HuH-7 (cell line): ENCODE measurements around the gene SLC28A2.
A peak's percentile ranks its signal among the peaks of the same experiment; 100 is the strongest.
"Not testable (repeated sequence)": the region's sequence is repeated elsewhere in the genome, so short reads cannot be mapped to it uniquely, and the experiment has no call there.

Source experiments
- DNase-seq: peaks from one replicate; pipeline ENCODE4 v3.0.0; 2011; ENCODE audit warnings: low spot score

The SLC28A2 gene

DNA sequence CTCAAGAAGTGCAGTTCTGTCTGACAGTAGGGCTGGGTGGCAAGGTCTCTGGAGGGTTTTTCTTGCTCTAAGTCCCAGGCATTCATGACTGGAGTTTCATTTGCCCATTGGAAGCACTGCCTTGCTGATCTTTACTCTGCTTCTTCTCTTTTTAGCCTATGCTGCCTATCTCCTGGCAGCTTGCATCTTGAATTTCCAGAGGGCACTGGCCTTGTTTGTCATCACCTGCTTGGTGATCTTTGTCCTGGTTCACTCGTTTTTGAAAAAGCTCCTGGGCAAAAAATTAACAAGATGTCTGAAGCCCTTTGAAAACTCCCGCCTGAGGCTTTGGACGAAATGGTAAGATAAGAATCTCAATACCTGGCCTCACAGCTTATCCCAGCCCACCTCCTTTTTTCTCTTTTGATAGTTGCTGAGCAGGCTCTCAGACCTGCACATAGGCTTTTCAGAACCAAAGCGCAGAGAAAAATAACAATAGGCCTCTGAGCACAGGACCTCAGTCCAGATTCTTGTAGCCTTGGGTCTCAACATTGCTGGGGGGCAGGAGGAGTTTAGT is 10.9 kb downstream of the SLC28A2 start:
- no peak for DNase-seq

DNA sequence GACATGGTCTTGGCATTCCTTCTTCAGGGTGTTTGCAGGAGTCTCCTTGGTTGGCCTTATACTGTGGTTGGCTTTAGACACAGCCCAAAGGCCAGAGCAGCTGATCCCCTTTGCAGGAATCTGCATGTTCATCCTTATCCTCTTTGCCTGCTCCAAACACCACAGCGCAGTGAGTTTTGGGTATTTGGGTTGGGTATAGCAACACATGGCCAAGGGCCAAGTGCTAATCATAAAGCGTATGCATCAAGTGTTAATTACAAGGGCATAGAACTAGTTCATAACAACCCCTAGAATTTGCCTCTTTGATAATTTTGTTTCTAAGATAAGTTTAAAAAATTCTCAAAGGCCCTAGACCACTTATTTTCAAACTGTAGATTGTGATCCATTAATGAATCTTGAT is 11.8 kb downstream of the SLC28A2 start:
- no peak for DNase-seq

DNA sequence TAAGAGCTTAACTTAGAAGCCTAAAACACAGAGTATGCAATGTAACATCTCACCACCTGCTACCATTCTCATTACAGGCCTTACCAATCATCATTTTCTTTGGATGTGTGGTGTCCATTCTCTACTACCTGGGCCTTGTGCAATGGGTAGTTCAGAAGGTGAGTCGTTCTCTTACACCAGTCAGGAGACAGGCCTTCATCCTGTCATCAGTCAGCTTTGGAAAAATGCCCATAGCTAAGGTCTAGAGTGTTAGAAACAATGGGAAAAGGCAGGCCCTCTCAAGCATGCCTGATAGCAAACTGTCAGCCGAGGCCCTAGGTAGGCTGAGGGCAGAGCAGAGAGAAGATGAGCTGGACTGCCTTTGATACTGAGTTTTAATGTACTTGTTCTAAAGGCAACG is 13.5 kb downstream of the SLC28A2 start:
- DNase-seq = no peak

DNA sequence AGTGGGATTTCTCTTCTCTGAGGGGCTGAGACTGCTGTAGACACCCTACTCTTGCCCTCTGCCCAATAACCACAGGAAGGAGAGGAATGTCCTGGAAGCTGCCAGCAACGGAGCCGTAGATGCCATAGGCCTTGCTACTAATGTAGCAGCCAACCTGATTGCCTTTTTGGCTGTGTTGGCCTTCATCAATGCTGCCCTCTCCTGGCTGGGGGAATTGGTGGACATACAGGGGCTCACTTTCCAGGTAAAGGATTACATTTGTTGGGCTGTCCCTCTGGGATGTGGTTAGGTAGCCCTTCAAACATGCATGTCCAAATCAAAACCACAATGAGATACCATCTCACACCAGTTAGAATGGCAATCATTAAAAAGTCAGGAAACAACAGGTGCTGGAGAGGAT is 16.1 kb downstream of the SLC28A2 start:
- DNase-seq = no peak

DNA sequence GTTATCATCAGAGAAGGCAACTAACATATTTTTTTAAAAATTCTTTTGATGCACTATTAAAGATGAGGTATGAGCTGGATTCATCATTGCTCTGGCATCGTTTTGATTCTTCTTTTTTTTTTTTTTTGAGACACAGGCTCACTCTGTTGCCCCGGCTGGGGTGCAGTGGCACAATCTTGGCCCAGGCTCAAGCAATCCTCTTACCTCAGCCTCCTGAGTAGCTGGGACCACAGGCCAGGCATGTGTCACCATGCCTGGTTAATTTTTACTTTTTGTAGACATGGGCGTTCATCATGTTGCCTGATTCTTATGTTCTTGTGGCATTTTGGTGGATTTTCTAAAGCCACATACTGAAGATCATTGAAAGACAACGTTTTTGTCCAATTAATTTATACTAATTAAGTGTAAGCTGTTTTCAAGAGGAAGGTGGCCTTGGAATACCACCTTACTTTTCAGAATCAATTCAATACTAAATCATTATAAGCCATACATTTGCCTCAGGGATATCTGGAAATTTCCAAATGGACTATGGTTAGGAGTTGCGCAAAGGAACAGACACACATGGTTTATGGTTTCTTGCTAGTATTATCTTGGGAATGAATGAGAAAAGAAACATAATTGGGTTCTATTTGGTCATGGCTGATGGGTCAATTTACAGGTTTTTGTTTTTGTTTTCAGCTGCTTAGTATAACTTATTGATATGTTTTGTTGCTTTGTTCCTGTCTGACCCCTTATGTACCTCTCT is 22.8 kb downstream of the SLC28A2 start:
- DNase-seq = no peak

DNA sequence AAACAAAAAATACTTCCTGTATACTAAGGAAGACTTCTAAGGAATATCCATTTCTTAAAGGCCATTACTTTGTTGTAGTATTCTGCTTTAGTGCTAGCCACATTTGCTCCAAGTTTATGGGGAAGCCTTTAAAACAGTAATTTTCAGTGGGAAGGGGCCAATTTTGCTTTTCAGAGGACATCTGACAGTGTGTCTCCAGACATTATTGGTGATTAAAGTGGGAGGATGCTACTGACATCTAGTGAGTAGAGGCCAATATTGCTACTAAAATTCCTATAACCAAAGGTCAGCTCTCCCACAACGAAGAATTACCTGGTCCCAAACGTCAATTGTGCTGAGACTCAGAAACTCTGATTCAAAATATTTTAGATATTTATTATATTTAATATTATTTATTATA is 24.8 kb downstream of the SLC28A2 start:
- DNase-seq = no peak

DNA sequence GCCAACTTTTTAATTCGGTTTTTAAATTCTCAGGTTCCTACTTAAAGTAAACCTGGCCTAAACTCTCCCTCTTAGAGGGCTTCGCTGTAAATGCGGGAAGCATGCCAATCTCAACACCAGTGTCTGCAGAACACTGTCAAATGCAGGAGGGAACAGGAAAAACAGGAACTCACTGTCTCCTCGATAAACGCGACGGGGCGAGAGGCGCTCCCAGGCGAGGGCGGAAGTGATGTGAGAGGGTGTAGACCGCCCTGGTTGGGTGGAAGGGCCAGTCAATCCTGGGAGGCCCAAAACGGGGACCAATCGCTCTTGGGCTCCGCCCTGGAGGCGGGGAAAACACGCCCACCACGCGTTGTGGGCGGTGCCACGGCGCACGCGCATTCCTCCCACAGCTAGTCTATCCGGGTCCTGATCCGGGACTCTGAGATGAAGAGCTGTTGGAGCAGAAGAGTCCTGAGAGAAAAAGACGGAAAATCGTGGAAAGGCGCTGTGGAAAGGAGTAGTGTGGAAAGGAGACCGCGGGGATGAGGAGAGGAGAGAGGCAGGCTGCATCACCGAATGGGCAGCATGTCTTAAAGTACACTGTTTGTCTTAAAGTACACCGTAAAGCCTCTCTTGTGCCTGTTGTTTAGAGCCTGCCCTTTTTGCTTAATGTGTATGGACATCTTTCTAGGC is 27.1 kb downstream of the SLC28A2 start:
- DNase-seq = peak; percentile 94

DNA sequence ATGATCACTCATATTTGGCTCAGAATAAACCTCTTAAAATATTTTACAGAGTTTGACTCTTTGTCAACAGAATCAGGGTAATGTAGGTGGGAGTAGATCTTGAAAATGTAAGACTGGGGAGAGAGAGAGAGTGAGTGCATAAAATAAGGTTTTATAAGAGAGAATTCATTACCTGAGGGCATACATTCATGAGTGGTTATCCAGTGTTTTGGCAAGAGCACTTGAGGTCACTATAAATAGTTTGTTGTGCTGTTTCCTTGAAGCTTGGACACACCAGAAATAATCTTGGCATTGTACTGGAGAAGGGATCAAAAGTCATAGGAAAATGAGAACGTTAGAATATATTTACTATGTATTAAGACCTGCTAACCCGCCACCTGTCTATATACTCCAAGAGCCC is 33.4 kb downstream of the SLC28A2 start:
- no peak for DNase-seq

DNA sequence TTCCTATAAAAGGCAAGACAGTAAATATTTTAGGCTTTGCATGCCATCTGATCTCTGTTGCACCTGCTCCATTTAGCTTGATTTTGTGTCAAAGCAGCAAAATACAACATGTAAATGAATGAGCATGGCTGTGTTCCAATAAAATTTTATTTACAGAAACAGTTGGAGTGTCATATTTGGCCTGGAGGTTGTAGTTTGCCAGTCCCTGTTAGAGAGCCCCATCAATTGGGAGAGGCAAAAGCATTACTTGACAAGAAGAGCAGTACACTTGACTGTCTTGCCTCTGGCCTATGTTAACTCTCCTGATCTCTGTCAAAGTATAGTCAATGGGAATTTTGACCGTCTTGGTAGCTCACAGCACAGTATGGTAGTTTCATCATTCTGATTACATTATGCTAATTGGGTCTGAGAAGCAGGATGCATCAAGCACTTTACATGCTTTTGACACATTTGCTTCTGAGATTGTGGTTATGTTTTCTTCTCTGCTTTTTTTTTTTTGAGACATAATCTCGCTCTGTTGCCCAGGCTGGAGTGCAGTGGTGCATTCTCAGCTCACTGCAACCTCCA is 35.4 kb downstream of the SLC28A2 start:
- DNase-seq = no peak

DNA sequence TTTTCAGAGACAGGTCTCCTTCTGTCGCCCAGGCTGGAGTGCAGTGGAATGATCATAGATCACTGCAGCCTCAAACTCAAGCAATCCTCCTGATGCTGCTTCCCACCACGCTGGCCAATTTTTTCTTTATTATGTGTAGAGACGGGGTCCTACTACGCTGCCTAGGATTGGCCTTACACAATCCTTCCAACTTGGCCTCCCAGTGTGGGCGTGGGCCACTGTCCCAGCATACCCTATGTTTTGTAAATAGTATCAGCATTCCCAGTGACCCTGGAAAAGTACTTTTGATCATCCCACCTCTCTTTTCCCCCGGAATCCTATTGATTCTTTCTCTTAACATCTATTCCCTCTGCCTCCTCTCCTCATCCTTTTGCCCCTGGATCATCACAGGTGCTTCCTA is 36.9 kb downstream of the SLC28A2 start:
- no peak for DNase-seq

DNA sequence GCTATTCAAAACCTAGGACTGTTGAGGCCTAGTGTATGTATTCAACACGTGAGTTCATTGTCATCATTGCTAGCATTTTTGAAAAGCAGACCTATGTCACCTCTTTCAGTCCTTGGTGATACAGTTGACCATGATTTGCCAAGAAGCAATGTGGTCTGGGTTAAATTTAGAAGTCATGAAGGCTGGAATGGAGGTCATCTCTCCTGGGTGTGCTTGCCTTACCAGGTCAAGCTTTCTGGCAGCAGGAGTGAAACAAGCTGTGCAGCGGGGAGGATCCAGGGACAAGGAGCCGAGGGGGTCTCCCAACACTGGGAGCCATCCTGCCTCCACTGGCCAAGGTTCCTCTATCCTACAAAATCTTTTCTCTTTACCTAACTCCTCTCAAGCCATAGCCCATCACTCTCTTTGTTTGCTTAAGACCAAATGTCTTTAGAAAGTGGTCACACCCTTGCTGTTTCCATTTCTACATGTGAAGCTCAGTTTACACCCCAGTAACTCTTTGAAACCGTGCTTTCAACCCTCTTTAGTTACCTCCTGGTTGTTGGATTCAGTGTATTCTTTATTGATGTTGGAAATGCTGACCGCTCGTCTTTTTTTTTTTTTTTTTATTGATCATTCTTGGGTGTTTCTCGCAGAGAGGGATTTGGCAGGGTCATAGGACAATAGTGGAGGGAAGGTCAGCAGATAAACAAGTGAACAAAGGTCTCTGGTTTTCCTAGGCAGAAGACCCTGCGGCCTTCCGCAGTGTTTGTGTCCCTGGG is 40.0 kb downstream of the SLC28A2 start:
- DNase-seq = no peak

DNA sequence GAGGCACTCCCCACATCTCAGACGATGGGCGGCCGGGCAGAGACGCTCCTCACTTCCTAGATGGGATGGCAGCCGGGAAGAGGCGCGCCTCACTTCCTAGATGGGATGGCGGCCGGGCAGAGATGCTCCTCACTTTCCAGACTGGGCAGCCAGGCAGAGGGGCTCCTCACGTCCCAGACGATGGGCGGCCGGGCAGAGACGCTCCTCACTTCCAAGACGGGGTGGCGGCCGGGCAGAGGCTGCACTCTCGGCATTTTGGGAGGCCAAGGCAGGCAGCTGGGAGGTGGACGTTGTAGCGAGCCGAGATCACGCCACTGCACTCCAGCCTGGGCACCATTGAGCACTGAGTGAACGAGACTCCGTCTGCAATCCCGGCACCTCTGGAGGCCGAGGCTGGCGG is 41.3 kb downstream of the SLC28A2 start:
- DNase-seq = not testable (repeated sequence)

DNA sequence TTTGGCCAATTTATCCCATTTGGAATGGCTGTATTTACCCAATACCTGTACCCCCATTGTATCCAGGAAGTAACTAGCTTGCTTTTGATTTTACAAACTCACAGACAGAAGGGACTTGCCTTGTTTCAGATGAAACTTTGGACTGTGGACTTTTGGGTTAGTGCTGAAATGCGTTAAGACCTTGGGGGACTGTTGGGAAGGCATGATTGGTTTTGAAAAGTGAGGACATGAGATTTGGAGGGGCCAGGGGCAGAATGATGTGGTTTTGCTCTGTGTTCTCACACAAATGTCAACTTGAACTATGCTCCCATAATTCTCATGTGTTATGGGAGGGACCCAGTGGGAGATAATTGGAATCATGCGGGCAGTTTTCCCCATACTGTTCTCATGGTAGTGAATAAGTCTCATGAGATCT is 46.9 kb downstream of the SLC28A2 start:
- not testable (repeated sequence) for DNase-seq

DNA sequence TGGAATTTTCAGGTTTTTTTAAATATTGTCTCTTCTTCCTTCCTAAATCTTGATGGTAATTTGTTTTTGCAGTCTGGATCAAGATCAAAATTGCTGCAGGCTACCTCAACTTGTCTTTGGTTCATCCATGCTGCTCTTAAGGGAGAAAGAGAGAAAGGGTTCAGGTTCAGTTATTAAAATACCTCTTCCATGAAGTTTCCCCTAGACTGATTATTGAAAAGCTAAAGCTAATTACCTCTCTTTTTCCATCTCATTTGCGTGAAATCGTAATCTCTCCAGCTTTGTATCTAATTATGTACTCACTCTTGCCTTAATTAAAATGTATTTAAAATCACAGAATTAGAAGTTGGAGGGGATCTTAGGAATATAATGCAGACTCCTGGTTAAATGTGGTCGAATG is 52.7 kb downstream of the SLC28A2 start:
- no peak for DNase-seq

DNA sequence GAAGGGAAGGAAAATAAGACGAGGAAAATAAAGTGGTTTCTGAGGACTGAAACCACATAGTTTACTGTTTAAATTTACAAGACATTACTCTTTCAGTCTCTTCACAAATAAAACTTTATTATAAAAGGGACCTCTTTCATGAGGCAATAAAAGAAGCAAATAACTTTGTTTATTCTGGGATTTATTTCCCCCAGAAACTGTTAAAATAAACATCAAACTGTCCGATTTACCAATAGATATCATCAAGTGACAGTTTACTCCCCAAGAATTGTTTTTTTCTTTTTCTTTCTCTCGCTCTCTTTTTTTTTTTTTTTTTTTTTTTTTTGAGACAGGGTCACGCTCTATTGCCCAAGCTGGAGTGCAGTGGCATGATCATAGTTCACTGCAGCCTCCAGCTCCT is 54.1 kb downstream of the SLC28A2 start:
- DNase-seq = peak; percentile 29

DNA sequence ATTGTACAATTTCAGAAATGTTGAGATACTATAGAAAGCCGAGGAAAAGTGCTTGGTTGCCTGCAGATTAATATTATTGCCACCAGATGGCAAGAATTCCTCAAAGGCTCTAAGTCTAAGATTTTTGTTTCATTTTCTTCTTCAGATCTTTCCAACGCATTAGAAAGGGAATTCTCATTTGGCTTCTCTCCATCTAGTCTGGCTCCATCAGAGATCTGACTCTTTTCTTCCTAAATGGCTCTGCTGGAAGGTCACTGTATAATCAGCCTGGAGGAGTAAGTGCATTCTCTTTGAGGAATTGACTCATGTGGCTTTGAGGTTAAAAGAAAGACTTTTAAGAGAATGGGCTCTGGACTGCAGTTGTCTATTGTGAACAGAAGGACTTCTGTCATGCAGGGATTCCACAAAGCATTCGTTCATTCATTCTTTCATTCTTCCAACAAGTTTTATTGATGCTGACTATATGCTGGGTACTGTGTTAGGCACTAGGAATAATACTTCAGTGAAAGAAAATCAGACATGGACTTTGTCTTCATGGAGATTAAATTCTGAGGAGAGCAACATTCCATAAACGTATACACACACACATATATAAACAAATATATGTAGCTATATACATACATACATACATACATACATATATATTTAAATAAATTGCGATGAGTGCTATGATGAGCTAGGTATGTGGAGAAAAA is 55.3 kb downstream of the SLC28A2 start:
- peak; percentile 46 for DNase-seq

DNA sequence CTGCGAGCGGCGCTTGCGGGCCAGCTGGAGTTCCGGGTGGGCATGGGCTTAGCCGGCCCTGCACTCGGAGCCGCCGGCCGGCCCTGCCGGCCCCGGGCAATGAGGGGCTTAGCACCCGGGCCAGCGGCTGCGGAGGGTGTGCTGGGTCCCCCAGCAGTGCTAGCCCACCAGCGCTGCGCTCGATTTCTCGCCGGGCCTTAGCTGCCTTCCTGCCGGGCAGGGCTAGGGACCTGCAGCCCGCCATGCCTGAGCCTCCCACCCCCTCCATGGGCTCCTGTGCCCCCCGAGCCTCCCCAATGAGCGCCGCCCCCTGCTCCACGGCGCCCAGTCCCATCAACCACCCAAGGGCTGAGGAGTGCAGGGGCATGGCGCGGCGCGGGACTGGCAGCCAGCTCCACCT is 62.1 kb downstream of the SLC28A2 start:
- not testable (repeated sequence) for DNase-seq

DNA sequence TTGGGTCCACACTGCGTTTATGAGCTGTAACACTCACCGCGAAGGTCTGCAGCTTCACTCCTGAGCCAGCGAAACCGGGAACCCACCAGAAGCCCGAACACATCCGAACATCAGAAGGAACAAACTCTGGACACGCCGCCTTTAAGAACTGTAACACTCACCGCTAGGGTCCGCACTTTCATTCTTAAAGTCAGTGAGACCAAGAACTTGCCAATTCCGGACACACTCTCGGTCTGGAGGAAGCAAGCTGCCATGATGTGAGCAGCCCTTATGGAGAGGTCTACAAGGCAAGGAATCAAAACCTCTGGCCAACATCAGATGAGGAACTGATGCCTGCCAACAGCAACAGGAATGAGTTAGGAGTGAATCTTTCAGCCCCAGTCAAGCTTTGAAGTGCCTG is 62.9 kb downstream of the SLC28A2 start:
- DNase-seq = no peak

DNA sequence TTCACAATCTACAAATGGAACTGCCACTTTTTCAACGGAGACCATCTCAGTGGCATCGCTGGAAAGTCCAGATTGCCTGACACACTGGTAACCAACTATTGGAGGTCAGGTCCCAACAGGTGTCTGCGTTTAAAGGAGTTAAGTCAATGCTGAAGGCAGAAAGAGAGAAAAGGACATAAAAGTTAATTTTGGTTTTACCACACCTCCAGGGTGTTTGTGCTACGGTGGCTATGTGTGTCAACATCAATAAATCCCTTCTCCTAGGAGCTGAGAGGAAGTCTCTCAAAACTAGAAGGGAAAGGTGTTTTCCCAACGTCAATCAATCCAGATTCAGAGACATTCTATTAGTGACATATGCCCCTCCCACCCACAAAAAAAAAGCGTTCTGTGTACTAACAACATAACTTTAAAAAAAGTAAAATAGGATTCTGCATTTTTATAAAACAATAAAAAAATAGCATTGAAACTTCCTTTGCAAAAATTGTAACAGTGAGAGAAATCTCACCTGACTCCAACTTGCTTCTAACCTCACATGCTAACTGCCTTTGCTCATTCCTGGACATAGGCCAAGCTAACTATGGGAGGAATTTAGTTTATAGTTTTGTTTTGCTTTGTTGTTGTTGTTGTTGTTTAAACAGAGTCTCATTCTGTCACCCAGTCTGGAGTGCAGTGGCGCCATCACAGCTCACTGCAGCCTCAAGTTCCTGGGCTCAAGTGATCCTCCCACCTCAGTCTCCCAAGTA is 67.6 kb downstream of the SLC28A2 start:
- DNase-seq = no peak

DNA sequence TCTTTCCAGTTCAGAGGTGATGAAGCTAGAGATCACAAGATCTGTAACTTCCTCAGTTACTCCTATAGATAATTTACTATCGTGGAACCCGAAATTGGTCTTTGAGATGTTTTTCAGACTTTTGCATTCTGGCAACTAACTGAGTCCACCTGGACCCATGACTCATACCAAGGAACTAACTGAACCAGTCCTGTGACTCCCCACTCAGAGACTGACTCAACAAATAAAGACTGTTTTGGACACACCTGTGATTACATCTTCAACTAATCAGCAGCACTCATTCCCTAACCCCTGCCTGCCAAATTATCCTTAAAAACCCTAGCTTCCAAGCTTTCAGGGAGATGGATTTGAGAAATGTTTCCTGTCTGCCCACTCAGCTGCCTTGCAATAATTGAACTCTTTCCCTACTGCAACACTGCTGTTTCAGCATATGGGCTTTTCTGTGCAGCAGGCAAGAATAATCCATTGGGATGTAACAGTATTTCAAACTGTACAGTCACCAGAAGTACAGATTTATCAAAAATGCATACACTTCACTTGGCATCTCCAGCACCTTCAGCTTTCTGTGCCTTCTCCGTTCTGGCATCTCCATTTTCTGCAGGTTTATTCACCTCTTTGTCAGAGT is 68.7 kb downstream of the SLC28A2 start:
- no peak for DNase-seq

DNA sequence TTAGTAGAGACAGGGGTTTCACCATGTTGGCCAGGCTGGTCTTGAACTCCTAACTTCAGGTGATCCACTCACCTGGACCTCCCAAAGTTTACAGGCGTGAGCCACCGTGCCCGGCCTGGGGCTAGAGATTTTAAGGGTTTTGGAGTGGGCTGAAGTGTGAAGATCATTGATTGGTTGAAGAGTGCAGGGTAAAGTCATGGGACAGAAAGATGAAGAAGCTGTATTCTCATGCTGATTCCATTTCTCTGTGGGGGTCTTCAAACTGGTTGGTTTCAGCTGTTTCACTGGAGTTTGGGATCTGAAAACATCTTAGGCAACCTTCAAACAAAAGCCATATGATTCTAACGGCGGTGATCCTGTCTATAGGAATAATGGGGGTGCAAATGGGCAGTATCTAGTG is 74.2 kb downstream of the SLC28A2 start:
- DNase-seq = no peak
